ENCODE results near the gene TDP1.

Gene TDP1

DNA sequence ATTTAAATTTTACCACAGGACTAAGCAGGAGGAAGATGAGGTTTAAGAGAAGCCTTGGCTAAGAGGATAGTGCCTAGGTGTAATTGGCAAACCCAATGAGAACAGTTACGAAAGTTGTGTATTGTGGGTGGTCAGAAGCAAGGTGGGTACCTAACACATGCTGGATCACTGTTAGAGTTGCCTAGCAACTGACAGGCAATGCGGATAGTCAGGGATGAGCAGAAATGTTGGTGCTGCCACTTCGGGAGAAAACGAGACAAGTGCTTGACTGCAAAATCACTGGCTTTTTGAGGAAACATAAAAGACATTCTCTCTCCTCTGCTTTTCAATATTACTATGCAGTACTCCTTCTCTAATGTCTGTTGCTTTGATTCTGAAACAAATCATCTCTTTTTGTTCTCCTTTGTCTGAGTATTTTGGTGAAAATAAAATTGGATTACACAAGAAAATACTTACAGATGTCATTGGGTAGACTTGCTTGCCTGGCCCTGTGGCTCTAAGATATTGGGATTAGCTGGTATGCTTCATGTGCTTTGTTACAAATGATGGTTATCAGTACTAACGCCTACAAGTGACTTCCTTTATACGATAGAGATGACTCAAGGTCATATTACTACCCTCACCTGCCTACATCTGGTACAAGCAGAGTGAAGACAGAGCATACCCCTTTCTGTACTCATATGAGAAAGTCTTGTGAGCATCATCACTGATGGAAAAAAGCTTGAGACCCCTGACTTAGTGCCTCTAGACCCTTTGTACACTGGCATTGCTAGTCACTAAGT, 48.0 kb downstream of the TDP1 start:
- TF ChIP-seq, protein P1, sequence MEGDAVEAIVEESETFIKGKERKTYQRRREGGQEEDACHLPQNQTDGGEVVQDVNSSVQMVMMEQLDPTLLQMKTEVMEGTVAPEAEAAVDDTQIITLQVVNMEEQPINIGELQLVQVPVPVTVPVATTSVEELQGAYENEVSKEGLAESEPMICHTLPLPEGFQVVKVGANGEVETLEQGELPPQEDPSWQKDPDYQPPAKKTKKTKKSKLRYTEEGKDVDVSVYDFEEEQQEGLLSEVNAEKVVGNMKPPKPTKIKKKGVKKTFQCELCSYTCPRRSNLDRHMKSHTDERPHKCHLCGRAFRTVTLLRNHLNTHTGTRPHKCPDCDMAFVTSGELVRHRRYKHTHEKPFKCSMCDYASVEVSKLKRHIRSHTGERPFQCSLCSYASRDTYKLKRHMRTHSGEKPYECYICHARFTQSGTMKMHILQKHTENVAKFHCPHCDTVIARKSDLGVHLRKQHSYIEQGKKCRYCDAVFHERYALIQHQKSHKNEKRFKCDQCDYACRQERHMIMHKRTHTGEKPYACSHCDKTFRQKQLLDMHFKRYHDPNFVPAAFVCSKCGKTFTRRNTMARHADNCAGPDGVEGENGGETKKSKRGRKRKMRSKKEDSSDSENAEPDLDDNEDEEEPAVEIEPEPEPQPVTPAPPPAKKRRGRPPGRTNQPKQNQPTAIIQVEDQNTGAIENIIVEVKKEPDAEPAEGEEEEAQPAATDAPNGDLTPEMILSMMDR (IDR thresholded peaks at IDR 0.05; ENCODE audit: insufficient read depth, low read length, missing control alignments): no peak
- ChIA-PET POLR2A (no interaction called here), CTCF (interaction anchor here (2.6 kb wide), 1 partner anchor 31 kb away, joined by 9 read pairs; no protein-coding TSS in a partner anchor)
- no peak for DNase-seq (ENCODE audit: low read depth, low spot score)
- no peak overlapping the region for H3K4me3 ChIP-seq (ENCODE audit: low read depth, low read length)

DNA sequence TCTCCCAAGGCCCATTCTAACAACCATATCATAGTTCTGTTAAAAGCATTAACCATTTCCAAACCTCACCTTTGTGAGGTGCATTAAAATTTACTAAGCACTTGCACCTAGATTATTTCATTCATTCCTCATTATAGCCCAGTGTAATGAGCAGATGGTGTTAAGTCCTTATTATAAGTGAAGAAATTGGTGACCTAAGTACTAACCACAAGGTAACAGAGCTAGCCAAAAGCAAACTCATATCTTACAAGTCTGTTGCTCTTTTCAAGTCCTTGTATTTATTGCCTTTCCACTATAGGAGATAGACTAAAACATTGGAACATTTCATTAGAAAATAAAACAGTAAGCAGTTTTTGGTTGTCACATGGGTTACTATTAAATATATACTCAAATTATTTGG, 49.7 kb downstream of the TDP1 start:
- ChIA-PET CTCF (interaction anchor here (2.5 kb wide), 1 partner anchor 32 kb away, joined by 10 read pairs; no protein-coding TSS in a partner anchor), POLR2A (no interaction called here)
- DNase-seq (ENCODE audit: low read depth, low spot score): no peak
- TF ChIP-seq, protein P1 (IDR thresholded peaks at IDR 0.05; ENCODE audit: insufficient read depth, low read length, missing control alignments): no peak
- H3K4me3 ChIP-seq (ENCODE audit: low read depth, low read length): no peak overlapping the region

DNA sequence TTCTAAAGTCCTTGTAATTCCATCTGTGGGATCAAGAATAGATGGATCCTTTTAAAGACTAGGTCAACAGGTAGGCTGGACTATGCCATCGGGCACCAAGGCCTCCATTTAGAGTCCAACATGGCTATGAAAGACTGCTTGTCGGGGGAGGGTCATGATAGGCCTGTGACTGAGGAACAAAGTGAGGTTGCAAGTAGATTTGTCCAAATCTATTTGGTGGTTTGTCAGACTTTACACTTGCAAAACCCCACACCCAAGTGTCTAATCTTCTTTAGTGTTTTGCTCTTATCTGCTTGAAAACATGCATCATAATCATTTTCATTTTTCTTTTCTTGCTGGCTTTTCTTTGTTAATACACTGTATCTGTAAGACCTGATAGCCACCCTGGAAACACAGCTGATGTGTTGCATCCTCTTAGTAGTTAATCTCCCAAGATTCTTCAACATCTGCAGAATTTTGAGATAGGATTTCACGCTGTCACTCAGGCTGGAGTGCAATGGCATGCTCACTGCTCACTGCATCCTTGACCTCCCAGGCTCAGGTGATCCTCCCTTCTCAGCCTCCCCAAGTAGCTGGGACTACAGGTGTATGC, 50.3 kb downstream of the TDP1 start:
- ChIA-PET CTCF (interaction anchor here (1.2 to 2.5 kb wide), 2 partner anchors 11 to 33 kb away, joined by 3 to 10 read pairs; no protein-coding TSS in a partner anchor), POLR2A (no interaction called here)
- H3K4me3 ChIP-seq (ENCODE audit: low read depth, low read length): no peak overlapping the region
- TF ChIP-seq, protein P1 (IDR thresholded peaks at IDR 0.05; ENCODE audit: insufficient read depth, low read length, missing control alignments): no peak
- no peak for DNase-seq (ENCODE audit: low read depth, low spot score)

DNA sequence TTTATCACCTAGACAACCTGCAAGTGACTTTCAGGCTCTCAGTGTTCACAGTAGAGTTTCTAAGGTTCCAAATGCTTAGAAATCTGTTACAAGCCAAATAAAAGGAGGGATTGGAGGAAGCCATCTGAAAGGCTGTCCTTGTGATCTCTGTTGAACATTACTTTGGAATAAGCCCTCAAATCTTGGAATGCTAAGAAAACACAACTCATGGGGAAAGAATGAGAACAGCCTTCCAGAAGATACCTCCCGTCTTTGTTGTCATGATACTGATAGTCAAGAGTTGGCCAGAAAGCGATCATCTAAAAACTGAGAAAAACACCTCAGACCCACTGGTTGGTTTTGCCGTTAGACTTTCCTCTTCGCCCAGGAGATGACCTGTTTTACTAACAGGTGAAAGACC, 61.6 kb downstream of the TDP1 start:
- ChIA-PET POLR2A (no interaction called here), CTCF (interaction anchor here (0.6 to 2.4 kb wide), 5 partner anchors 11 to 218 kb away, joined by 3 to 11 read pairs (median 4); no protein-coding TSS in a partner anchor)
- TF ChIP-seq, protein P1 (IDR thresholded peaks at IDR 0.05; ENCODE audit: insufficient read depth, low read length, missing control alignments): no peak
- DNase-seq (ENCODE audit: low read depth, low spot score): no peak
- H3K4me3 ChIP-seq (ENCODE audit: low read depth, low read length): no peak overlapping the region

DNA sequence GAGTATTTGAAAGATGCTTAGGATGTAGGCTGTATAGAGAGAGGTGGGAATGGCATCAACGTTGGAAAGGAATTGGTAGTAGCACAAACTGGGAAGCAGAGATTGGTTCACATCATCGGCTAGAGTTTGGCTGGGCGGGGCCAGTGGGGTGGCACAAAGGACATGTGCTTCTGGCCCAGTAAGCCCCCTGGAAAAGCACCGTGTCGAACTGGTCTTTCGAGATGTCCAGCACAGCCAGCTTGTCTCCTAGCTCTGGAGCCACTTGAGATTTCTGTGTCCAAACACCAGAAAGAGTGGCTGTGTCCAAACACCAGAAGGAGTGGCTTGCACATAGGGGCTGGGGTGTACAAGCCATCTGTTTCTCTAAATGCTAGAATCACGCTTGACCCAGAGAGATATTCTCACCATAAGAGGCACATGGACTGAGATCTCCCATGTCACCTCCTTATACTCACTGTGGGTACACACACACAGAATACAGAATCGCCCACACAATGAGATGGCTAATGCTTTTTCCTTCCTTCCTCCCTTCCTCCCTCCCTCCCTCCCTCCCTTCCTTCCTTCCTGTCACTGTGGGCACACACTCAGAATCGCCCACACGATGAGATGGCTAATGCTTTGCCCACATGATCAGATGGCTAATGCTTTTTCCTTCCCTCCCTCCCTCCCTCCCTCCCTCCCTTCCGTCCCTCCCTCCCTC, 64.2 kb downstream of the TDP1 start:
- CTCF ChIA-PET: interaction anchor here (2.5 kb wide), 1 partner anchor 216 kb away, joined by 5 read pairs; no protein-coding TSS in a partner anchor
- TF ChIP-seq, protein P1 (IDR thresholded peaks at IDR 0.05; ENCODE audit: insufficient read depth, low read length, missing control alignments): no peak
- DNase-seq (ENCODE audit: low read depth, low spot score): no peak
- no peak overlapping the region for H3K4me3 ChIP-seq (ENCODE audit: low read depth, low read length)
- POLR2A ChIA-PET: no interaction called here

All from AG04449 (cell line).